ENCODE results near the gene B3GNT3. TPM values are rescaled to one million over a fixed set of nuclear protein-coding genes. Genes with fewer than 3 reads are reported as not detected.
A peak's percentile ranks its signal among the peaks of the same experiment; 100 is the strongest.

B3GNT3 gene
- total and polyA plus RNA-seq, 2 of the 13 experiments (the other 11 are each of a cell fraction or from before 2014, with no cell fraction given), result 0.86 to 4.0 TPM

GRCh38 chr19:17765069-17765618, 29.8 kb upstream of the B3GNT3 start (continued):
- TF ChIP-seq, protein P1, sequence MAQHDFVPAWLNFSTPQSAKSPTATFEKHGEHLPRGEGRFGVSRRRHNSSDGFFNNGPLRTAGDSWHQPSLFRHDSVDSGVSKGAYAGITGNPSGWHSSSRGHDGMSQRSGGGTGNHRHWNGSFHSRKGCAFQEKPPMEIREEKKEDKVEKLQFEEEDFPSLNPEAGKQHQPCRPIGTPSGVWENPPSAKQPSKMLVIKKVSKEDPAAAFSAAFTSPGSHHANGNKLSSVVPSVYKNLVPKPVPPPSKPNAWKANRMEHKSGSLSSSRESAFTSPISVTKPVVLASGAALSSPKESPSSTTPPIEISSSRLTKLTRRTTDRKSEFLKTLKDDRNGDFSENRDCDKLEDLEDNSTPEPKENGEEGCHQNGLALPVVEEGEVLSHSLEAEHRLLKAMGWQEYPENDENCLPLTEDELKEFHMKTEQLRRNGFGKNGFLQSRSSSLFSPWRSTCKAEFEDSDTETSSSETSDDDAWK (CRISPR knock-in tag; IDR thresholded peaks at IDR 0.05), result no peak
- TF ChIP-seq ZNF232 (CRISPR knock-in tag; IDR thresholded peaks at IDR 0.05; ENCODE audit: borderline replicate concordance) (no peak), ZBTB42 (CRISPR knock-in tag; IDR thresholded peaks at IDR 0.05) (no peak), ZNF318 (CRISPR knock-in tag; IDR thresholded peaks at IDR 0.05) (no peak), ZSCAN20 (CRISPR knock-in tag; IDR thresholded peaks at IDR 0.05; ENCODE audit: borderline replicate concordance) (no peak), SAP130 (CRISPR knock-in tag; IDR thresholded peaks at IDR 0.05; ENCODE audit: low read depth) (peak; percentile 98), ZNF777 (CRISPR knock-in tag; IDR thresholded peaks at IDR 0.05) (no peak), HDAC6 (IDR thresholded peaks at IDR 0.05; ENCODE audit: low read depth, low read length) (no peak), TMF1 (CRISPR knock-in tag; IDR thresholded peaks at IDR 0.05; ENCODE audit: low read depth) (no peak), ZFYVE20 (CRISPR knock-in tag; IDR thresholded peaks at IDR 0.05; ENCODE audit: borderline replicate concordance, low read depth) (no peak), EHMT2 (IDR thresholded peaks at IDR 0.05; ENCODE audit: borderline replicate concordance, low read depth, low read length) (no peak; the same call in 1 of the 2 replicates), NR0B2 (CRISPR knock-in tag; IDR thresholded peaks at IDR 0.05) (no peak)
- TF ChIP-seq, protein P2, sequence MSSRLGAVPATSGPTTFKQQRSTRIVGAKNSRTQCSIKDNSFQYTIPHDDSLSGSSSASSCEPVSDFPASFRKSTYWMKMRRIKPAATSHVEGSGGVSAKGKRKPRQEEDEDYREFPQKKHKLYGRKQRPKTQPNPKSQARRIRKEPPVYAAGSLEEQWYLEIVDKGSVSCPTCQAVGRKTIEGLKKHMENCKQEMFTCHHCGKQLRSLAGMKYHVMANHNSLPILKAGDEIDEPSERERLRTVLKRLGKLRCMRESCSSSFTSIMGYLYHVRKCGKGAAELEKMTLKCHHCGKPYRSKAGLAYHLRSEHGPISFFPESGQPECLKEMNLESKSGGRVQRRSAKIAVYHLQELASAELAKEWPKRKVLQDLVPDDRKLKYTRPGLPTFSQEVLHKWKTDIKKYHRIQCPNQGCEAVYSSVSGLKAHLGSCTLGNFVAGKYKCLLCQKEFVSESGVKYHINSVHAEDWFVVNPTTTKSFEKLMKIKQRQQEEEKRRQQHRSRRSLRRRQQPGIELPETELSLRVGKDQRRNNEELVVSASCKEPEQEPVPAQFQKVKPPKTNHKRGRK (CRISPR knock-in tag; IDR thresholded peaks at IDR 0.05), result no peak
- TF ChIP-seq, protein P3, sequence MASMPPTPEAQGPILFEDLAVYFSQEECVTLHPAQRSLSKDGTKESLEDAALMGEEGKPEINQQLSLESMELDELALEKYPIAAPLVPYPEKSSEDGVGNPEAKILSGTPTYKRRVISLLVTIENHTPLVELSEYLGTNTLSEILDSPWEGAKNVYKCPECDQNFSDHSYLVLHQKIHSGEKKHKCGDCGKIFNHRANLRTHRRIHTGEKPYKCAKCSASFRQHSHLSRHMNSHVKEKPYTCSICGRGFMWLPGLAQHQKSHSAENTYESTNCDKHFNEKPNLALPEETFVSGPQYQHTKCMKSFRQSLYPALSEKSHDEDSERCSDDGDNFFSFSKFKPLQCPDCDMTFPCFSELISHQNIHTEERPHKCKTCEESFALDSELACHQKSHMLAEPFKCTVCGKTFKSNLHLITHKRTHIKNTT (CRISPR knock-in tag; IDR thresholded peaks at IDR 0.05), result no peak
- TF ChIP-seq, protein P4, sequence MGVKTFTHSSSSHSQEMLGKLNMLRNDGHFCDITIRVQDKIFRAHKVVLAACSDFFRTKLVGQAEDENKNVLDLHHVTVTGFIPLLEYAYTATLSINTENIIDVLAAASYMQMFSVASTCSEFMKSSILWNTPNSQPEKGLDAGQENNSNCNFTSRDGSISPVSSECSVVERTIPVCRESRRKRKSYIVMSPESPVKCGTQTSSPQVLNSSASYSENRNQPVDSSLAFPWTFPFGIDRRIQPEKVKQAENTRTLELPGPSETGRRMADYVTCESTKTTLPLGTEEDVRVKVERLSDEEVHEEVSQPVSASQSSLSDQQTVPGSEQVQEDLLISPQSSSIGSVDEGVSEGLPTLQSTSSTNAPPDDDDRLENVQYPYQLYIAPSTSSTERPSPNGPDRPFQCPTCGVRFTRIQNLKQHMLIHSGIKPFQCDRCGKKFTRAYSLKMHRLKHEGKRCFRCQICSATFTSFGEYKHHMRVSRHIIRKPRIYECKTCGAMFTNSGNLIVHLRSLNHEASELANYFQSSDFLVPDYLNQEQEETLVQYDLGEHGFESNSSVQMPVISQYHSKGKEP (CRISPR knock-in tag; IDR thresholded peaks at IDR 0.05), result no peak

Data from HepG2 (cell line).